HG03558 (cell line): ENCODE measurements around the gene MCHR1.

Source experiments
- ATAC-seq: cut with Tn5 transposase; IDR thresholded peaks from one replicate; pipeline ENCODE4 v1.9.1; 2021; ENCODE audit warnings: moderate number of reproducible peaks; ENCODE audit not compliant: unreplicated experiment; ENCODE audit errors: extremely low read depth

MCHR1 gene

DNA sequence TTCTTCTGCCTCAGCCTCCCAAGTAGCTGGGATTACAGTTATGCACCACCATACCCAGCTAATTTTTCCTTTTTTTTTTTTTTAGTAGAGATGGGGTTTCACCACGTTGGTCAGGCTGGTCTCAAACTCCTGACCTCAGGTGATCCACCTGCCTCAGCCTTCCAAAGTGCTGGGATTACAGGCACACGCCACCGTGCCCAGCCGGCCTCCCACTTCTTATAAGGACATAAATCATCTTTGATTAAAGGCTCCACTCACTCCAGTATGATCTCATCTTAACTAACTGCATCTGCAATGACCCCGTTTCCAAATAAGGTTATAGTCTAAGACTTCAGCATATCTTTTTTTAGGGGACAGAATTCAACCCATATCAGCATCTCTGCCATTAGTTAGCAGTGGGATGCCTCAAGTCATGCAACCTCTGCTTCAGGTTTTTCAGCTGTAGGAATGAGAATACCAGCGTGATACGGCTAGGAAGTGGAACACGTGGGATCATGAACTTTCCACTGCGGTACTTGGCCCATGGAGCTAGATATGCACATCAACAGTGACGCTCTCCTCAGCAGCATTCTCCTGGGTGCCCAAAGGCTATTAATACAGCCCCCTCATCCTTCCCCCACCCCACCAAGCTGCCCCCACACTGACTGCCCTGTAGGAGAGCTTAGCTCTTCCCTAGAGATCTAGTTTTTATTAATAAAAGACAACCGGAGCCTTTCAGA lies 41.4 kb downstream of the MCHR1 start:
- no peak for ATAC-seq

DNA sequence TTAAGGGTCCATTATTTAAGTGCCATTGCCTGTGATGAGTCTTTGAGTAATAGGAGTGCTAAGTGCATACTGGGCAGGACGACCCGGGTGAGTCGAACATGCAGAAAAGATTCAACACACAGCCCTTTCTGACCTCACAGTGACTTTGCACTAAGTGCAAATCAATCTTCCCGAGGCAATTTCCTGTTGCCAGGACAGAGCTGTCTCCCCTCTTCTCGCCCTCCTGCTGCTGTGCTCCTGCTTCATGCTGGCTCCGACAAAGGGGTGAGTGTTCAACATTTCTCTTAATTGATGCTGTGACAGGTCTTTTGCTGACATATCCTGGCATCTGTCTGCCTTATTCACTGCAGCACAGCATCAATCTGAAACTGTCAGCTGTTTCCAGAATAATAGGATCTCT lies 42.0 kb downstream of the MCHR1 start:
- no peak for ATAC-seq

DNA sequence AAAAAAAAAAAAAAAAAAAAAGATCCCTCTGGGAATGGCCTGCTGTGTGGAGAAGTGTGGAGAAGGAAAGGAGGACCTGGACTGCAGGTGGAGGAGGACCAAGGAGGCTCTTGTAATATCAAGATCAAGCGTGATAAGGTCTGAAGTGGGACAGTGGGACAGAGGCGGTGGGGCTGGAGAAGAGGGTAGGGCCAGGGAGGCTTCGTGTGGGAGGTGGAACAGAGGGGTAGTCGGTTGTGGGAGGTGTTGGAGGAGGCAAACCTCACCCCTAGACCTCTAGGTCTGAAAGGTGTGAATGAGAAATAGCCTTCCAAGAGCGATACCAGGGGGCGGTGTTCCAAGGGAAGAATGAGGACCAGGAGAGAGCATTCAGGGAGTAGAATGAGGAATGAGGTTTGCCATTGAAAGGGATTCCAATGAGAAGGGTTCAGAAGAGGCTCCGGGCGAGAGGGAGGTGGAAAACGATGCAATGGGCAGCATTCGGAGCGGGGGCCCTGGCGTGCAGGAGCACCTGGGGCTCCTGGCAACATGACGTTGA lies 44.2 kb downstream of the MCHR1 start:
- ATAC-seq = no peak

DNA sequence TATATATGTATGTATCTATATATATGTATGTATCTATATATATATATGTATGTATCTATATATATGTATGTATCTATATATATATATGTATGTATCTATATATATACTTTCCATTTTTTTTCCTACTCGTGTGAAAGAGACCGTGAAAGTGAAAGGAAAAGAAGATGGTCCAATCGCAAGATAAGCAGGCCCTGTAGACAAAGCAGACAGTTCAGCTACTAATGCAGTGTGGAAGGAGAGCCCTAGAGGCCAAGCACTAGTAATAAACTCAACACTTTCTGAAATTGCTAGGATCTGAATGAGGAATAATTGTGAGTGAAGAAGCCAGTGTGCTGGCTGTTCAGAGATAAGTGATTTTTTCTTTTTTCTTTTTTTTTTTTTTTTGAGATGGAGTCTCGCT lies 47.2 kb downstream of the MCHR1 start:
- ATAC-seq = no peak

DNA sequence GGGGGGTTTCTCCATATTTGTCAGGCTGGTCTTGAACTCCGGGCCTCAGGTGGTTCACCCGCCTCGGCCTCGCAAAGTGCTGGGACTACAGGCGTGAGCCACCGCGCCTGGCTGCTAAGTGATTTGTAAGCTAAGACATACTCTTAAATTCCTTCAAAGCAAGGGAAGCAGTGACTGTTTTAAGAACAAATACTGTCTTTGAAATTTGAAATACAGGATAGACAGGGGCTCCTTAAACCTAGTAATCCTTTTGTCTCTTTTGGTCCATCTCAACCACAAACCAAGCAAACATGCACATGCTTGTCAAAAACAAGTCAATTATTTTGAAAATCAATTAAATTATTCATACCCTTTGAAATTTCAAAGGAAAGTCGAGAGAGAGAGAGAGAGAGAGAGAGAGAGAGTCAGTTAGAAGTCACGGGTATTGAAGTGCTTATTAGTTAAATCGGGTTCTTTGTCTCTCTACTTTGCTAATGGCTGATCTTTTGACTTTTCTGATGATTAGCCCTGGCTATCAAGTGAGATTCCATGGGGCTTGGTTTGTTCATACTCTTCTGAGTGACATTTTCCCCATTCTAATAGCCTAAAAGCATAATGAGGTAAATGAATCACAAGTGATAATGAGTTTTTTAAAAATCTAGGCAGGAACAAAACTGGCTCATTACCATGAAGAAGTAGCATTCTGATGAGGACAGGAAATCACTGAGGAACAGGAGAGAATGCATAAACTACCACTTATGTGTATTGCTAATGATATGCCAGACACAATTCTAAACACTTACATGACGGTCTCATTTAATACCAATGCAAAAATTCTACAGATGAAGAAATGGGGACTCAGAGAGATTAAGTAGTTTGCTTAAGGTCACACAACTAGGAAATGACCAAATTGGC lies 48.0 kb downstream of the MCHR1 start:
- ATAC-seq = no peak

DNA sequence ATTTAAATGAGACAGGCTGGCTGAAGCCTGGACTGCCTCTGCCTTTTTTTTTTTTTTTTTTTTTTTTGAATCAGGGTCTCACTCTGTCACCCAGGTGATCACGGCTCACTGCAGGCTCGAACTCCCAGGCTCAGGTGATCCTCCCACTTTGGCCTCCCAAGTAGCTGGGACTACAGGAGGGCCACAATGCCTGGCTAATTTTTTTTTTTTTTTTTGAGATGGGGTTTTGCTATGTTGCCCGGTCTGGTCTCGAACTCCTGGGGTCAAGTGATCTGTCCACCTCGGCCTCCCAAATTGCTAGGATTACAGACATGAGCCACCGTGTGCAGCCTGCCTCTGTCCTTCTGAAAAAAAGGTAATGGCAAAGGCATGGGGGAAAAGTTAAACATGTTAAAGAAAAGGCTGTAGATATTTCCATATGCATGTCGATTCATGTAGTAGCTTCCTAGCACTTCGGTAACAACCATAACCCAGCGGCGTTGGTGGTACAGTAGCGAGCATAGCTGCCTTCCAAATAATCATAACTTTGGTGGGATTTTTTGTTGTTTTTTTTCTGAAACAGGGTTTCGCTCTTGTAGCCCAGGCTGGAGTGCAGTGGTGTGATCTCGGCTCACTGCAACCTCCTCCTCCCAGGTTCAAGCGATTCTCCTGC lies 48.8 kb downstream of the MCHR1 start:
- no peak for ATAC-seq

DNA sequence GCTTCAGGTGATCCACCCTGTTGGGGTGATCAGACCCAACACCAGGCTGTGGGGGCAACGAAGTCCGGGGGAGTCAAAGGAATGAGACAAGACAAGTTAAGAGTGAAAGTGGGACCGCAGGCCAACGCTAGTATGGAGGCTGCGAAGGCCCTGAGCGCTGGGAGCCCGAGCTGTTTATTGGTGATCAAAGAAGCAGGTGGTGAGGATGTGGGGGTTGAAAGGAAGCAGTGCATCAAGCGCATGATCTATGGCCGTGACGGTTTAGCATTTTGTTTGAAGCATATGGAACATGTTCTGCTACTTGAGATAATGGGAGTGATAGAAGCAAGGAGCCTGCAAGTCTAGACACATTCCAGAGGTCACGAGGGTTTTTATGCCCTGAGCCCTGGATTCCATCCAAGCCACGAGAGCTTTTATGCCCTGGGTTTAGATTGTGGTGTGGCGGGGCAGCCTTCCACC lies 49.5 kb downstream of the MCHR1 start:
- no peak for ATAC-seq

DNA sequence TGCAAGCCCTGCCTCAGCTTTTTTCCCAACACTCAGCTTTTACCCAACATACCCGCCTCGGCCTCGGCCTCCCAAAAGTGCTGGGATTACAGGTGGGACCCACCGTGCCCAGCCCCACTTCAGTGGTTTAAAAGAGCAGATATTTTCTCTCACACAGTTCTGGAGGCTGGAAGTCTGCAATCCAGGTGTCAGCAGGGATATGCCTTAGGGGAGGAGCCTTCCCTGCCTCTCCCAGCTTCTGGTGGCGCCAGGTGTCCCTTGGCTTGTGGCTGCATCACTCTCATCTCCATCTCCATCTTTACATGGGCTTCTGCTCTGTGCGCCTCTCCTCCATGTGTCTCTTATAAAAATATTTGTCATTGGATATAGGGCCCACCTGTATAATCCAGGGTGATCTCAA lies 50.0 kb downstream of the MCHR1 start:
- ATAC-seq = no peak
